ENCODE data around the gene CAMK2N2.

Gene CAMK2N2

GRCh38 chr3:184240384-184241140 lies 20.8 kb downstream of the CAMK2N2 start:
- no peak for DNase-seq (ENCODE audit: low read depth, low spot score)

DNA sequence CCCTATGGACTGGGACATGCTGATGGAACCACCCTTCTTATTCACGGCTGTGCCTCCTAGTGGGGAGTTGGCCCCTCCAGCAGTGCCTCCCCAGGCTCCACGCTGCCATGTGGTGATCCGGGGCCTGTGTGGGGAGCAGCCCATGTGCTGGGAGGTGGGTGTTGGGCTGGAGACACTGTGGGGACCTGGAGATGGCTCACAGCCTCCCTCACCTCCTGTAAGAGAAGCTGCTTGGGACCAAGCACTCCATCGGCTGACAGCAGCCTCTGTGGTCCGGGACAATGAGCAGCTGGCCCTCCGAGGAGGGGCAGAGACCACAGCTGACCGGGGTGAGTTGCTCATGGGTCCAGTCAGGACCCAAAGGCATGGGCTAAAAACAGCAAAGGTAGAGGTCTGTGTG lies 21.6 kb downstream of the CAMK2N2 start:
- DNase-seq (ENCODE audit: low read depth, low spot score) = no peak

GRCh38 chr3:184239221-184239620 lies 22.1 kb downstream of the CAMK2N2 start:
- DNase-seq (ENCODE audit: low read depth, low spot score) = no peak

DNA sequence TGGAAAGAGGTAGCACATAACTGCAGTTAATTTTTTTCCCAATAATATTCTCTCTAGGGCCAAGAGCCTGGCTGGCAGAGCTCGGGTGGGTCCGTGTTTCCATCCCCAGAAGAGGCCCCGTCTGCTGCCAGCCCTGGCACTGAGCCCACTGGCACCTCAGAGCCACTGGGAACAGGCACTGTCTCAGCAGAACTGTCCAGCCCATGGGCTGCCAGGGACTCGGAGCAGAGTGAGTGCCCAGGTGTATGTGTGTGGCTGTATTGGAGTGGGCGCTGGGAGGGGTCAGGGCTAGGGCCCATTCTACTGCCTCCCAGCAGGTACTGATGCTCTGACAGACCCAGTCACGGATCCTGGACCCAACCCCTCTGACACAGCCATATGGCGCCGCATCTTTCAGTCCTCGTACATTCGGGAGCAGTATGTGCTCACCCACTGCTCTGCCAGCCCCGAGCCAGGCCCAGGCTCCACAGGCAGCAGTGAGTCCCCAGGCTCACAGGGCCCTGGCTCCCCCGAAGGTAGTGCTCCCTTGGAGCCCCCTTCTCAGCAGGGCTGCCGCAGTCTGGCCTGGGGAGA lies 23.0 kb downstream of the CAMK2N2 start:
- no peak for DNase-seq (ENCODE audit: low read depth, low spot score)

GRCh38 chr3:184237807-184238206 lies 23.5 kb downstream of the CAMK2N2 start:
- DNase-seq (ENCODE audit: low read depth, low spot score) = no peak

DNA sequence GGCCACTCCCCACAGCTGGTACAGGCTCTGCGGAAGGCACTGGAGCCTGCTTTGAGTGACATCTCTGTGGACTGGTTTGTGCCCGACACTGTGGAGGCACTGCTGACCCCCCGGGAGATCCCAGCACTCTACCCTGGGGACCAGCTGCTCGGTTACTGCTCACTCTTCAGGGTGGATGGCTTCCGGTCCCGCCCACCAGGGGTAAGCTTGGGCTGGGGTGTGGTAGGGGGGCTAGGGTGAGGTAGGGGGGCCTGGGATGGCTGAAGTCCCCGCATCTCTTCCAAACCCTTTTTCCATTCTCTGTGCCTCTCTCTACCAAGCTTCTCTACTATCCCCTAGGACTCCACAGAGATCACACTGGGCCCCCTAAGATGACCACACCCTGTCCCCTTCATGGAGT lies 24.1 kb downstream of the CAMK2N2 start:
- DNase-seq (ENCODE audit: low read depth, low spot score) = no peak

DNA sequence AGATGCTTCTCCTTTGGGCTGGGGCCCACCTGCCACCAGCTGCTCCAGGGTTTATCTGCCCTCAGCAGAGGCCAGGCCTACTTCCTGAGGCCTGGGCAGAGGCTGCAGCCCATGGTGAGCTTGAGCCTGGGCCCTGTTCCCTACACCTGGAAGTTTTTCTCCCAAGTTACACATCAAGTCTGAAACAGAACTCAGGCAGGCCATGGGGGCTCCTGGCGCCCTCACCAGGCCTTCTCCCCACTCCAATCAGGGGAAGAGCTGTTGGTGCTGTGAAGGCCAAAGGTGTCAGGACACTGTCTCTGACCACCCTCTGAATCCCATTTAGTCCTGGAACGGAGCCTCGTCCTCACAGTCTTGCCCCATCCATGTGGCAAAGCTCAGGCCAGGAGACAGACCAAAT lies 24.7 kb downstream of the CAMK2N2 start:
- DNase-seq (ENCODE audit: low read depth, low spot score) = no peak

DNA sequence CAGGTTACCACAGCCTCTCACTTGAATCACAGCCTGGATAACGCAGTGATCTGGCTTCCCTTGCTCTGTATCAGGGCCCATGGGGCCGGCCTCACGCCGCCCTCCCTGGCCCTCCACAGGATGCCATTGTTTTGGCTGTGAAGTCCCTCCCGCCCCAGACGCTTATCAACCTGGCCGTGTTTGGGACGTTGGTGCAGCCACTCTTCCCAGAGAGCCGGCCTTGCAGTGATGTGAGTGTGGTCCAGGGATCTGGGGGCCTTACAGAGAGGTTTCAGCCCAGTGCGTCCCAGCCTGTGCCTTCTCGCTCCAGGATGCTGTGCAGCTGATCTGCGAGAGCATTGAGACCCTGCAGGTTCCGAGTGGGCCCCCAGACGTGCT lies 25.3 kb downstream of the CAMK2N2 start:
- no peak for DNase-seq (ENCODE audit: low read depth, low spot score)

DNA sequence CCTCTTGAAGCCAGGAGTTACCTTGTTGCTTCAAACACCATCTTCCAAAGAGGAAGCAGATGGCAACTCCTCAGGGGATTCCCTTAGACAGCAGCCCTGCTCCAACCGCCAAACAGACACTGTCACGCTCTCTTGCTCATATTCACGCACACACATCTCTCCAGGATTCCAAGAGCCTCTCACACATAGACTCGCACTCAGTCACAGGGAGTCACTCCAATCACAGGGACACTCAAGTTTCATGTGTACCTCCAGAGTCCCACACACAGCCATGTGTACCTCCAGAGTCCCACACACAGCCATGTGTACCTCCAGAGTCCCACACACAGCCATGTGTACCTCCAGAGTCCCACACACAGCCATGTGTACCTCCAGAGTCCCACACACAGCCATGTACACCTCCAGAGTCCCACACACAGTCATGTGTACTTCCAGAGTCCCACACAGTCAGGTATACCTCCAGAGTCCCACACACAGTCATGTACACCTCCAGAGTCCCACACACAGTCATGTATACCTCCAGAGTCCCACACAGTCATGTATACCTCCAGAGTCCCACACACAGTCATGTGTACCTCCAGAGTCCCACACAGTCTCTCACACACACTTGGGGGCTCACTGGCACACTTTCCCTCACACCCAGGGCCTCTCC lies 25.8 kb downstream of the CAMK2N2 start:
- no peak for DNase-seq (ENCODE audit: low read depth, low spot score)

DNA sequence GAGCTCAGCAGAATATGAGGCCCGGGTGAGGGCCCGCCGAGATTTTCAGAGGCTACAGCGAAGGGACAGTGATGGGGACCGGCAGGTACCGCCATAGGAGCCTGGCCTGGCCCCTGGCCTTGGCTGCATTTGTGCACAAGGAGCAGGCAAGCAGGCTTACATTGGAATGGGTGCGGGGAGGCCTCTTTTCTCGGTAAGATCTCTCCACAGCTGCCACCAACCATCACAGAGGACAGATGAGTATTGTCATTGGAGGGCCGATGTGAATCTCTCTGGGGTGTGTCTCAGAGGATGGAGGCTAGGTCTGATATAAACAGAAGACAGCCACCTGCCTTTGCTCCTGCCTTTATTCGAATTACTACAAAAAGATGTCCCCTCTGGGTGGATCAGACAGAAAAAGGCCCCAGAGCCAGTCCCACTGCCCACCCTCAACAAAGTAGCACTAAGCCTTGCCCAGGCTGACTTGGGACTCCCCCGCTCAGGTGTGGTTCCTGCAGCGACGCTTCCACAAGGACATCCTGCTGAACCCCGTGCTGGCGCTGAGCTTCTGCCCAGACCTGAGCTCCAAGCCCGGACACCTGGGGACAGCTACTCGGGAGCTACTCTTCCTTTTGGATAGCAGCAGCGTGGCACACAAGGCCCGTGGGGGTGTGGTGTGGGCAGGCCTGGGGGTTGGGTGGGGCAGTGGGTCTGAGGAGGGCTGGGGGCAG lies 26.5 kb downstream of the CAMK2N2 start:
- no peak for DNase-seq (ENCODE audit: low read depth, low spot score)

- DNase-seq (ENCODE audit: low read depth, low spot score) = no peak
These were observed 27.1 kb downstream of the CAMK2N2 start for GRCh38 chr3:184234224-184234623.

GRCh38 chr3:184233127-184233843 lies 28.1 kb downstream of the CAMK2N2 start:
- no peak for DNase-seq (ENCODE audit: low read depth, low spot score)

- DNase-seq (ENCODE audit: low read depth, low spot score) = no peak
These were observed 29.7 kb downstream of the CAMK2N2 start for GRCh38 chr3:184231671-184232070.

DNA sequence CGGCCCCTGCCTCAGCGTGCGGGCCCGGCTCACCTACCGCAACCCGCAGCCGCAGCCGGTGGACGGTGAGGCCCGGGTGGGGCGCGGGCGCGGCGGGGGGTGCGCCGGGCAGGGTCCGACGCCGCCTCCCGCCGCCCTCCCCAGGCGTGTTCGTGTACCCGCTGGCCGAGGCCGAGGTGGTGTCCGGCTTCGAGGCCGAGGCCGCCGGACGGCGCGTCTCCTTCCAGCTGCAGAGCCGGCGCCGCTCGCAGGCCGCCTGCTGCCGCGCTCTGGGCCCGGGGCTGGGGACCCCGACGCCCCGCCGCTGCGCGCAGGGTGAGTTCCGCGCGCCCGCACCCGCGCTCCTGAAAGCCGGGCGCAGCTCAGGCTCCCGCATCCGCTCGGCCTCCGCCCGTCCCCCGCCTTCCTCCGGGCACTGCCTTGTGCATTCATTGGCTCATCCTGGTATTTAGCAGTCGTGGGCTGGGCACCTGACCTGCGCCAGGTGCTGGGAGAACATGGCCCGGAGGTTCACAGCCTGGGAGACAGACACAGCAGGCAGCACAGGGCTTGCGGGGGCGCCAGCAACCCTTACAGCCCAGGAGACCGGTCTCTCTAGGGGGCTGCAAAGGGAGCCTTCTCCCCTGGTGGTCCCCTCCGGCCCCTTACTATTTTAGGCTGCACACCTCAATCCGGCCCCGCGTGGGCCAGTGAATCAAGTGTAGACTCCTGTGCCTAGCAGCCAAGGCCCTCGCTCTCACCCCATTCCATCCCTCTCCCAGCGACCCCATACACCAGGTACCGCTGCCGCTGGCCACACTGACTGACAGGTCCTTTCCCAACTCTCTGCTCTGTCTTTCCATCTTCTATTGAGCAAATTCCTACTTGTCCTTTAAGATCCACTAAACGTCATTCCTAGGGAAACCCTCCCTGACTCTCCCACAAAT lies 30.5 kb downstream of the CAMK2N2 start:
- DNase-seq (ENCODE audit: low read depth, low spot score) = no peak

DNA sequence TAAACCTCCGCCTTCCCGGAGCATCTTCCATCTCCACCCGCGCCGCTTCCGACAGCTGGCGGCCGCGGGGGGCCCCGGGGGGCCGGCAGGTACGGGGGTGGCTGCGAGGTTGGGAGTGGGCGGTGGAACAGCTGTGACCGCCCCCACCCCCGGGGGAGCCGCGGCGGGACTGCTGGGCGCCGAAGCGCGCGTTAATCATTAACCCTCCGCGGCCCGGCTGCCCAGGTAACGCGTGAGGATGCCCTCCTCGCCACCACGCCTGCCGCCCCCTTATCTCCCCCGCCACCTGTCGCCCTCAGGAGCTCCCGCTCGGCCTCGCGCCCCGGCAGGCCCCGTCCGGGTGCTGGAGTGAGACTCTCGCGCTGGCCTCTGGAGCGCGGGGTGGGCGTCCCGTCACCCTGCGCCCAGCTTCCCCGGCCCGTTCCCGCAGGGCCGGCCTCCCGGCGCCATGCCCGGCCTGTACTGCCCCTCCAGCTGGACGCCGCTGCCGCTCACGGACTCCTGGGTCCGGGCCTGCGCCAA lies 31.2 kb downstream of the CAMK2N2 start:
- no peak for DNase-seq (ENCODE audit: low read depth, low spot score)

- DNase-seq (ENCODE audit: low read depth, low spot score) = no peak
These were observed 31.8 kb downstream of the CAMK2N2 start, which contains the start of gene VWA5B2 for GRCh38 chr3:184229394-184230080. Gene VWA5B2, plus strand, starts transcription at chr3:184229585. Its CDS starts 944 bp downstream, at chr3:184230529.

GRCh38 chr3:184228376-184229137 lies 32.8 kb downstream of the CAMK2N2 start:
- DNase-seq (ENCODE audit: low read depth, low spot score) = no peak

- DNase-seq (ENCODE audit: low read depth, low spot score) = no peak
These were observed 33.8 kb downstream of the CAMK2N2 start for GRCh38 chr3:184227481-184227935.

- DNase-seq (ENCODE audit: low read depth, low spot score) = no peak
These were observed 37.4 kb downstream of the CAMK2N2 start for GRCh38 chr3:184223946-184224345.
